KMS-11 (cell line): ENCODE results near the gene SLC4A1.

Source experiments
- H2AFZ ChIP-seq: fragments of 200-600 bp; sonication (generic); 2 replicates; pipeline ENCODE4 v1.6.1; 2016; ENCODE audit warnings: antibody characterized with exemption, mixed run types, low read depth
- H3K27ac ChIP-seq: fragments of 200-600 bp; sonication (generic); 2 replicates; pipeline ENCODE4 v1.6.1; 2016; ENCODE audit warnings: mild to moderate bottlenecking, mixed run types
- H3K27me3 ChIP-seq: fragments of 200-600 bp; sonication (generic); 2 replicates; pipeline ENCODE4 v1.6.1; 2017; ENCODE audit warnings: mild to moderate bottlenecking, low read depth, mixed run types, moderate library complexity; ENCODE audit not compliant: insufficient read depth
- H3K36me3 ChIP-seq: fragments of 200-600 bp; sonication (generic); 2 replicates; pipeline ENCODE4 v1.6.1; 2017; ENCODE audit warnings: mild to moderate bottlenecking, mixed run types; ENCODE audit not compliant: insufficient read depth
- H3K4me1 ChIP-seq: fragments of 200-600 bp; sonication (generic); 2 replicates; pipeline ENCODE4 v1.6.1; 2016; ENCODE audit warnings: mild to moderate bottlenecking, low read depth, mixed run types; ENCODE audit not compliant: poor library complexity, severe bottlenecking
- H3K4me2 ChIP-seq: fragments of 200-600 bp; sonication (generic); 2 replicates; pipeline ENCODE4 v1.7.0; 2016; ENCODE audit warnings: mild to moderate bottlenecking, mixed run types
- H3K4me3 ChIP-seq: fragments of 200-600 bp; sonication (generic); IDR thresholded peaks from 2 replicates; pipeline ENCODE4 v1.6.1; 2017; ENCODE audit warnings: low read depth, low read length, mixed read lengths; ENCODE audit not compliant: insufficient read depth
- H3K79me2 ChIP-seq: fragments of 200-600 bp; sonication (generic); 2 replicates; pipeline ENCODE4 v1.6.1; 2016; ENCODE audit warnings: low read depth, mixed run types; ENCODE audit not compliant: insufficient read depth
- H3K9ac ChIP-seq: fragments of 200-600 bp; sonication (generic); 2 replicates; pipeline ENCODE4 v1.6.1; 2016; ENCODE audit warnings: mild to moderate bottlenecking, mixed run types
- H4K20me1 ChIP-seq: fragments of 200-600 bp; sonication (generic); 2 replicates; pipeline ENCODE4 v1.6.1; 2016; ENCODE audit warnings: mild to moderate bottlenecking, mixed run types; ENCODE audit not compliant: insufficient read depth
- CTCF ChIP-seq: fragments of 200-600 bp; sonication (generic); conservative IDR thresholded peaks from 2 replicates; pipeline ENCODE4 v1.6.1; 2017; ENCODE audit warnings: low read depth, mild to moderate bottlenecking, antibody characterized with exemption, low read length, moderate library complexity, mixed read lengths

SLC4A1 gene

GRCh38 chr17:44254361-44255095 lies 13.4 kb downstream of the SLC4A1 start:
- no peaks in the 10 kb centered on the region for H3K36me3 ChIP-seq
- peaks cover 64% of the 10 kb centered on the region; the same call in 1 of the 2 replicates for H3K27me3 ChIP-seq
- H3K4me1 ChIP-seq, result no peaks in the 10 kb centered on the region
- no peak overlapping the region for H3K27ac ChIP-seq
- H3K79me2 ChIP-seq, result no peaks in the 10 kb centered on the region
- H2AFZ ChIP-seq, result no peak overlapping the region
- no peaks in the 10 kb centered on the region for H4K20me1 ChIP-seq
- no peak overlapping the region for H3K4me3 ChIP-seq
- no peak for TF ChIP-seq CTCF
- no peak overlapping the region for H3K9ac ChIP-seq
- no peak overlapping the region for H3K4me2 ChIP-seq

GRCh38 chr17:44253006-44253405 lies 14.9 kb downstream of the SLC4A1 start:
- Histone ChIP-seq H2AFZ (no peak overlapping the region), H3K79me2 (no peaks in the 10 kb centered on the region), H3K27ac (no peak overlapping the region), H3K36me3 (no peaks in the 10 kb centered on the region), H3K4me2 (no peak overlapping the region), H3K4me1 (no peaks in the 10 kb centered on the region), H3K4me3 (no peak overlapping the region), H3K27me3 (peaks cover 50% of the 10 kb centered on the region; the same call in 1 of the 2 replicates), H3K9ac (no peak overlapping the region), H4K20me1 (no peaks in the 10 kb centered on the region)
- no peak for TF ChIP-seq CTCF

- Histone ChIP-seq H3K27ac (no peak overlapping the region), H3K4me1 (no peaks in the 10 kb centered on the region), H3K4me3 (no peak overlapping the region), H3K4me2 (no peak overlapping the region), H3K9ac (no peak overlapping the region), H4K20me1 (no peaks in the 10 kb centered on the region), H3K79me2 (no peaks in the 10 kb centered on the region), H3K36me3 (no peaks in the 10 kb centered on the region), H2AFZ (no peak overlapping the region), H3K27me3 (peaks cover 36% of the 10 kb centered on the region; the same call in 1 of the 2 replicates)
- TF ChIP-seq CTCF, result no peak
These were observed 16.9 kb downstream of the SLC4A1 start for GRCh38 chr17:44251062-44251461.

GRCh38 chr17:44249501-44250246 lies 18.3 kb downstream of the SLC4A1 start:
- no peaks in the 10 kb centered on the region for H3K4me1 ChIP-seq
- H3K36me3 ChIP-seq, result no peaks in the 10 kb centered on the region
- H2AFZ ChIP-seq, result no peak overlapping the region
- H3K79me2 ChIP-seq, result no peaks in the 10 kb centered on the region
- no peak for TF ChIP-seq CTCF
- peaks cover 23% of the 10 kb centered on the region; the same call in 1 of the 2 replicates for H3K27me3 ChIP-seq
- no peak overlapping the region for H3K4me3 ChIP-seq
- no peaks in the 10 kb centered on the region for H4K20me1 ChIP-seq
- no peak overlapping the region for H3K9ac ChIP-seq
- no peak overlapping the region for H3K4me2 ChIP-seq
- H3K27ac ChIP-seq, result no peak overlapping the region
